ENCODE measurements around the gene MCUB. TPM values are rescaled to one million over a fixed set of nuclear protein-coding genes. Genes with fewer than 3 reads are reported as not detected.

Gene MCUB
- total and polyA plus RNA-seq, 2 of the 13 experiments (the other 11 are each of a cell fraction or from before 2014, with no cell fraction given) = 0.95 to 2.2 TPM

- TF ChIP-seq PHF20 (CRISPR knock-in tag; IDR thresholded peaks at IDR 0.05) (peak; percentile 9; the same call in 1 of the 2 replicates), TMF1 (CRISPR knock-in tag; IDR thresholded peaks at IDR 0.05; ENCODE audit: low read depth) (0 out of 2 replicates have a peak, but pooled peaks have one; percentile 24), MXD1 (CRISPR knock-in tag; IDR thresholded peaks at IDR 0.05) (no peak; the same call in 1 of the 2 replicates), MNT (IDR thresholded peaks at IDR 0.05) (no peak), TSC22D2 (CRISPR knock-in tag; IDR thresholded peaks at IDR 0.05; ENCODE audit: borderline replicate concordance) (no peak), HDAC6 (IDR thresholded peaks at IDR 0.05; ENCODE audit: low read depth, low read length) (0 out of 2 replicates have a peak, but pooled peaks have one; percentile 74), ZNF136 (CRISPR knock-in tag; IDR thresholded peaks at IDR 0.05; ENCODE audit: low read depth) (no peak), ZFP62 (CRISPR knock-in tag; IDR thresholded peaks at IDR 0.05) (no peak), ZFP36L1 (CRISPR knock-in tag; IDR thresholded peaks at IDR 0.05) (no peak), ZBTB7B (CRISPR knock-in tag; IDR thresholded peaks at IDR 0.05) (no peak), ZNF816 (CRISPR knock-in tag; IDR thresholded peaks at IDR 0.05; ENCODE audit: borderline replicate concordance) (no peak), NFATC3 (CRISPR knock-in tag; IDR thresholded peaks at IDR 0.05) (no peak), ZNF768 (CRISPR knock-in tag; IDR thresholded peaks at IDR 0.05) (no peak), ZNF800 (CRISPR knock-in tag; IDR thresholded peaks at IDR 0.05) (peak; percentile 91), MXD4 (CRISPR knock-in tag; IDR thresholded peaks at IDR 0.05) (no peak), ZZZ3 (CRISPR knock-in tag; IDR thresholded peaks at IDR 0.05; ENCODE audit: borderline replicate concordance) (no peak), SRSF1 (optimal IDR thresholded peaks at IDR 0.05; ENCODE audit: low read depth, low read length) (no peak), TP53 (CRISPR knock-in tag; conservative IDR thresholded peaks at IDR 0.05) (no peak), RBFOX2 (IDR thresholded peaks at IDR 0.05; ENCODE audit: low read depth, low read length) (peak; percentile 63), CSRNP1 (CRISPR knock-in tag; IDR thresholded peaks at IDR 0.05) (0 out of 2 replicates have a peak, but pooled peaks have one; percentile 23), ZNF496 (CRISPR knock-in tag; IDR thresholded peaks at IDR 0.05; ENCODE audit: insufficient replicate concordance) (no peak), AGO2 (optimal IDR thresholded peaks at IDR 0.05; ENCODE audit: low read depth, low read length) (no peak)
These were observed at the start of gene MCUB (continued) for GRCh38 chr4:109559983-109560686.
